Fibroblast of skin of abdomen (primary cell): Measurements from ENCODE around the gene PHF10. TPM values are rescaled to one million over a fixed set of nuclear protein-coding genes. Genes with fewer than 3 reads are reported as not detected.
"Not testable (repeated sequence)": the region's sequence is repeated elsewhere in the genome, so short reads cannot be mapped to it uniquely, and the experiment has no call there.

ENCODE experiments used
- DNase-seq: peaks from one replicate; pipeline ENCODE4 v3.0.0-alpha.2; 2013
- polyA plus RNA-seq, 2 experiments: library from polyadenylated mRNA; unstranded; fragments of 120-200 nt; gene quantifications; one replicate each; pipeline ENCODE4 v1.2.1, GENCODE V29; 2013; ENCODE audit not compliant: insufficient read length in 2 of 2

PHF10 gene
- polyA plus RNA-seq (2013, experiment 1 of 2; ENCODE audit: insufficient read length), result 44.0 TPM
- 43.2 TPM for polyA plus RNA-seq (2013, experiment 2 of 2; ENCODE audit: insufficient read length)

DNA sequence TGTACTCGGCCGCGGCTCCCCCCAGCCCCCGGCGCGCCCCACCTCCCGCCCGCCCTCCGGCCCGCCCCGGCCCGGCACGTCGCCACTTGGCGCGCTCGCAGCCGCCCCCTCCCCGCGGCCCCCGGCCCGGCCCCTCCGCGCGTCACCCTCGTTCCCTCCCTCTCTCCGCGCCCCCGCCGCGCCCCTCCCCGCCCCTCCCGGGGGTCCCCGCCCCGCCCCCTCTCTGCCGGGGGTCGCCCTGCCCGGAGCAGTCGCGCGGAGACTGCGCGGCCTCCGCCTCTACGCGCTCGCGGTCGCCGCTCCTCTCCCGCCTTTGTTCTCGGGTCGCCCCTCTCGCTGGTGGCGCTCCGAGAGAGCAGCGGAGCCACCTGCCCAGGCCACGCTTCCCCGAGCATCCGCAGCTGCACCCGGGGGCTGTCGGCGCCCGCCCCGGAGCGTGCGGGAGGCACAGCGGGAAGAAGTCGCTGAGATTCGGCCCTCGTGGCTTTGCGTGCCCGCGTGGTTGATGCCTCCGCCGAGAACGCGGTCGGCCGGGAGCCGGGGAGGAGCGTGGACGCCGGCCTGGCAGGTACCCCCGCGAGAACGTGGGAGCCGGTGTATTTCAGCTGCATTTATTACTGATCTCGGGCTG lies at the start of gene PHF10:
Gene PHF10, minus strand, starts transcription at position 7 of the 631 bp plus-strand sequence. CDS start 569 bp downstream, outside the sequence.
- peak; percentile 43 for DNase-seq

DNA sequence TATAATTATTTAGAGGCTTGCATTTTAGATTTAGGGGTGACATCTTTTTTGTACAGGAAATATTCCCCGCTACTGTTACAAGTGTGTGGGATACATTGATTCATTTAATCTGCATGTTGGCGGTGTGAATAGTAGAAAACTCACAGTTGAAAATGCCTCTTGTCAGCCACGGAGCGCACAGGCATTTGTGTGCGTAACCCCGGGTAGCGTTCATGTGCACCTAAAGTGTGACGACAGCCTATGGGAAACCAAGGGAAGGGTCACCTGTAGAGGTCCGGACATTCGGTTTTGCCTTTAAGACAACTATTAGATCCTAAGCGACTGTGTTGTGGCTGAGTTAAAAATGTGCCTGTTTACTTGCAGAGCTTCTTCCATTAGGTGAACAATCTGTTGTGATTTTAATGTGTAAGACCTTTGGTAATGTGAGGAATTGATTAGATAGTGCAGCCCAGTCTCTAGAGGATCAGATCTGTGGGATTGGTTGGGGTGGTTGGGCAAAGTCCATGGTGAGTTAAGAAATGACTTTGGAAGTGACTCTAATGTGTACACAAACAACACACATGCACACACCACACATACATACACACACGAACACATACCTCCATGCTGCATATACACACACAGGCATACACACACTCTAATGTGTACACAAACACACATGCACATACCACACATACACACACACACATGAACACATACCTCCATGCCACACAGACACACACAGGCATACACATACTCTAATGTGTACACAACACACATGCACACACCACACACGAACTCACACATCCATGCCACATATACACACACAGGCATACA lies 42.8 kb upstream of the PHF10 start:
- no peak for DNase-seq

GRCh38 chr6:169766232-169766631 lies 41.9 kb upstream of the PHF10 start:
- DNase-seq, result no peak

DNA sequence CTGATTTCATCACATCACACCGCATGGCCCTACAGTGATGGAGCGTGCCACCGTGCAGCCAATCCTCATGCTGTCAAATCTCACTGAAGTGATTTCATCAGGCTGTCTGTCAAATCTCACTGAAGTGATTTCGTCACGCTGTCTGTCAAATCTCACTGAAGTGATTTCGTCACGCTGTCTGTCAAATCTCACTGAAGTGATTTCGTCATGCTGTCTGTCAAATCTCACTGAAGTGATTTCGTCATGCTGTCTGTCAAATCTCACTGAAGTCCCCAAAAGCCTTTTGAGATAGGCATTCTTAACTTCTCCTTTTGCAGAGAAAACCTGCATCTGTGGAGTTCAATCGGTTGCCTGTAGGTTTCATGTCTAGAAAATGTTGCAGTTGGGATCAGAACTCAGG lies 41.5 kb upstream of the PHF10 start:
- not testable (repeated sequence) for DNase-seq

DNA sequence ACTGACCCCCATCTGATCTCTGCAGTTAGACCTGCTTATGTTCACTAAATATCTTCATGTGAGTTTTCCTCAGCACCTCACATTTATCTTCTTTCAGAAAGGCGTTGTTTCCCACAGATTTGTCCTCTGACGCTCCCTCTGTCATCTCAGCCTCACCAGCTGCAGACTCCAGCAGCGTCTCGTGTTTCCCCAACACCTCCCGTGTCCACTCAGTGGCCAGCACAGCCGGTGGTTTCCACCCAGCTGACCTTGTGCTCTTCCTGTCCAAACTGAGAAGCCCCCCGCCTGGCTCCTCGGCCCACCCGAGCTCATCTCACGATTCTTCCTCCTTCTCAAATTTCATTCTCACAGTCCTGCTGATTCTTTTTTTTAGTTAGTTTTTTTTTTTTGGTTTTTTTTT lies 39.6 kb upstream of the PHF10 start:
- DNase-seq, result no peak

- no peak for DNase-seq
Measured at GRCh38 chr6:169763308-169763707, 39.0 kb upstream of the PHF10 start.

DNA sequence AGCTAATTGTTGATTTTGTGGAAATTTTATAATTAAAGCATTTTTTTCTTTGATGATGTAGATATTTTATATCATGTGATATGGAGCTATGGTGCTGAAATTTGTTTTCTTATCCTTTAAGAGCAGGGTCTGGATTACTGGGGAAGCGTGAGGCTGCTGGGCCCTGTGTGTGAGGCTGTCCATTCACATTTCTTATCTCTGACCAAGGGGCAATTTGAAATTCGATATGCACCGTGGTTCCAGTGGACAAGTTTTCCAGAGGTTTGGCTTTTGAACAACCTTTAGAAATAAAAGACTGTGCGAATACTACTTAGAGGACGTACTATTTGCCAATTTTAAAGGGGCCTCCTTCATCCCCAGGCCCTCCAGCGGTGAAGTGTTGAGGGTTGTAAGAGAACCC lies 30.9 kb upstream of the PHF10 start:
- no peak for DNase-seq

GRCh38 chr6:169752074-169752623 lies 27.8 kb upstream of the PHF10 start:
- DNase-seq, result no peak

- DNase-seq, result peak; percentile 93
Measured at GRCh38 chr6:169751242-169752073, 27.2 kb upstream of the PHF10 start, which contains the start of the genes DYNLT2 and ERMARD. TSS of gene DYNLT2 (minus strand) at chr6:169751572. CDS start at chr6:169751458, 114 bp downstream. TSS of gene ERMARD (plus strand) at chr6:169751622. CDS start at chr6:169751658, 36 bp downstream.

GRCh38 chr6:169746556-169746955 lies 22.3 kb upstream of the PHF10 start:
- DNase-seq, result no peak

DNA sequence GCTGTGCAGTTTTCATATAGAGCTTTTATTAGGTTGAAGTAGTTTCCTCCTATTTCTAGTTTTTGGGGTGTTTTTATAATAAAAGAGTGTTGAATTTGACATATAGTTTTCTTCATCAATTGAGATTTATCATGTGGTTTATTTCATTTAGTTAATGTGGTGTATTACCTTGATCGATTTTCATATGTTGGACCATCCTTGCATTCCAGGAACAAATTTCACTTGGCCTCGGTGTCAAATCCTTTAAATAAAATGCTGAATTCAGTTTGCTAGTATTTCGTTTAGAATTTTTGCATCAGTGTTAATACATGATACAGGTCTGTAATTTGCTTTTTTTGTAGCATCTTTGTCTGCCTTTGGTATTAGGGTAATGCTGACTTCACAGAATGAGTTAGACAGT lies 21.1 kb upstream of the PHF10 start:
- DNase-seq, result no peak

DNA sequence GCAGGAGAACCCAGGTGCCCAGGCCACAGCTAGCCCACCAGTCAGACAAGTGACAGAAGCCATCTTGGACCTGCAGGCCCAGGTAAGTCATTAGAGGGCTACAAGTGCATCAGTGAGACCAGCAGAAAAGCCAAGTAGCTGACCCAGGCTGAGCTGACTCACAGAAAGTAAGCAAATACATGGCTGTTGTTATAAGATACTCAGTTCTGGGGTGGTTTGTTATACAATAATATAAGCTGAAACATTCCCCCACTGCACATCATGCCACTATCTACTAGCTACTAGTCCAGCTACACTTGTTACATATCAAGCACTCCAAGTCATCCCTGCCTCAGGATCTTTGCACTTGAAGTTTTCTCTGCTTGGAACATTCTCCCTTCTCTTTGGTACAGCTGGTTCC lies 17.0 kb upstream of the PHF10 start:
- DNase-seq, result no peak

GRCh38 chr6:169738976-169739529 lies 14.8 kb upstream of the PHF10 start:
- DNase-seq, result peak; percentile 3

DNA sequence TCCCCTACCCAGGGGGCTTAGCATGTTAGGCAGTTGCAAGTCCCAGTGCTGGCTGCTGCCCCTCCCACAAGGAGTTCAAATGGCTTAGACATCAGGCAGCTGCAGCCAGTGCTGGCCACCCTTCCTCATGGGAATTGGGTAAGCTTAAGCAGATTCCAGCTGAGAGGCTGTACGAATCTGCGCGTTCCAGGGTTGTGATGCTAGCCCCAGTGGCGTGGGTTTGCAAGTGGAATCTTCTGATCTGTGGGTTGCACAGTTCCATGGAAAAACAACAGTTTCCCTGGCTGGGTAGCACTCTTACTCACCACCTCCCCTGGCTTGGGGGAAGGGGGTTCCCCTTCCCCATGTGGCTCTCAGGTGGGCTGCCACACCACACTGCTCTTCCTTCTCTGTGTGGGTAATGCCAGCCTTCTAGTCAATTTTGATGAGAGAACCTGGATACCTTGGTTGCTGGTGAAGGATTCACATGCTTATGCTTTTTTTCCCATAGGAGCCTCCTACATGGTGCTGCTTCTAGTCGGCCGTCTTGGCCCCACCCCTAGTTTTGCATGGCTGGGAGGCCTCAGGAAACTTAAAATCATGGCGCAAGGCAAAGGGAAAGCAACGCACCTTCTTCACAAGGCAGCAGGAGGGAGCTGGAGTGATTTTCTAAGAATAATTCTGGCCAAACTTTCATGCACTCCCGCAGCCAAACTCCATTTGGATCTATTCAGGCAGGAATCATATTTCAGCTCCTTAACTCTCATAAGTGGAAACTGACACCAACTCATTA lies 14.1 kb upstream of the PHF10 start:
- peak; percentile 1 for DNase-seq

- no peak for DNase-seq
Measured at GRCh38 chr6:169729961-169730360, 5.7 kb upstream of the PHF10 start.

GRCh38 chr6:169726963-169727362 lies 2.7 kb upstream of the PHF10 start:
- DNase-seq, result no peak

DNA sequence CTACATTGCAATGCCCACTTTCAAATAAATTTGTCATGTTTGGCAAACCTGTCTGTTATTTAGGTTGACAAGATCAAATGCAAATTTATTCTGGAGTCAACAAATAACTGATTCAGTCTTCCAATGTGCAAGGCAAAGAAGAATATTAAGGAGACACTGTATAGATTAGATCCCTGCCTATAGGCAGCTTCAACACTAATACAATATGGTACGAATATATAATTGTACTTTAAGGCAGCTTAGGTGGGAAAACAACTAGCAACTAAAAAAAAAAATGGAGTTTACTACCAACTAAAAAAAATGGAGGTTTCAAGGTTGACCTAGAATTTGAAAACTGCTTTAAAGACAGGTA lies 1.7 kb upstream of the PHF10 start:
- DNase-seq, result no peak

DNA sequence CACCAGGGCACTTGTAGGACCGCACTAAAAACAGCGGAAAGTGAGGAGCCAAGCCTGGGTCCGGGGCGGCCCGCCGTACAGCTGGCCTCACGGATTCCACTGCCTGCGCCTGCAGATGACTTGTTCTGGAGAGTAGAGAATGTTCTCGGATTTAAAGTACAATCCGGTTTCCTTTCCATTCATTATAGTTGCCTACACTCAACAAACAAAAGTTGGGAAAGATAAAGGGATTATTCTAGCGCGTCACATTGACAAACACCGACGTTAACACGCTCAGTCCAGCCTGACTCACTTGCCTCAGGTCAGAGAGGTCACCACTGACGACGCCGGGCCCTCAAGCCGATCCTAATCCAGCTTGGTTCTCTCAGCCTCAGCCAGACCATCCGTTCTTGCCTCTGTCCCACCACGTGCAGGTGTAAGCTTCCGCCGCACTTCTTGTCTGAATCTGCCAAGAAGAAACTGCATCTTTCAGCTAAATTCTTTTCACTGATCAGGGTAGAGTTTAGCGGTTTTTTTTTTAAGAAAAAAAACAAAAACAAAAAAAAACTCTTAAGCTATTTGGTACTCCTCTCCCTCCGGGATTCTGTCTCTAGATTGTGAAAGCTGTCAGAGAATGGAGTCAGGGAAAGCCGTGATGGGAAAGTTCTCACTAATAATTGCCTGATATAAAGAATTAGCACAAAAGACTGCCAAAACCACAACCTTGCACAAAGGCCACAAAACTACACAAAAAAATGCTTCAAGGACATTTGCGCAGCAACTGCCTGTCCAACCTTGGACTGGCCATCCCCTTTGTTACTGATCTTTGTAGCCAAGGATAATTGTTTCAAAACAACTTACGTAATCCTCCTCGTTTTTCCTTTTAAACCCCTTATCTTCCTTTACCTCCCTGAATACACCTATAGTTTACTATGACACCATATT lies 1.1 kb upstream of the PHF10 start:
- DNase-seq, result peak; percentile 22

GRCh38 chr6:169723991-169724493 lies 258 bp downstream of the PHF10 start:
- peak; percentile 31 for DNase-seq
